ENCODE measurements around the gene SPTBN1.

DNA sequence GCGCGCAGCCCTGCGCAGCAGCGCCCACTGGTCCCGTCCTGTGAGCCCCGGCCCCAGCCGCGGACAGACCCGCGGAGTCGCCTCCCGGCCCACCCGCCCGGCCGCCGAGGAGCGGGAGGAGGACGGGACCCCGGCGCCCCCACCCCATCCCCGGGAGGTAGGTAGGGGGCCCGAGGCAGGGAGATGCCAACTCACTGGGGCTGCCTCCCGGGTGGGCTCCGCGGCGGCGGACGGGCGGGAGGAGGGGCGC is 160 bp downstream of the SPTBN1 start:
- TF ChIP-seq BHLHE40 (IDR thresholded peaks at IDR 0.05; ENCODE audit: borderline replicate concordance): no peak
- TF ChIP-seq SP1 (IDR thresholded peaks at IDR 0.05): no peak
- TF ChIP-seq TARDBP (IDR thresholded peaks at IDR 0.05): no peak

Data from HEK293T (cell line).